SKM-1 treated with dmso at 0.1 percent for 144 hours (cell line): ENCODE measurements around the gene DRGX.

ENCODE experiments used
- DNase-seq: peaks from one replicate; lab custom pipeline; 2025; ENCODE audit not compliant: unreplicated experiment; lab: John Stamatoyannopoulos, UW

The DRGX gene

DNA sequence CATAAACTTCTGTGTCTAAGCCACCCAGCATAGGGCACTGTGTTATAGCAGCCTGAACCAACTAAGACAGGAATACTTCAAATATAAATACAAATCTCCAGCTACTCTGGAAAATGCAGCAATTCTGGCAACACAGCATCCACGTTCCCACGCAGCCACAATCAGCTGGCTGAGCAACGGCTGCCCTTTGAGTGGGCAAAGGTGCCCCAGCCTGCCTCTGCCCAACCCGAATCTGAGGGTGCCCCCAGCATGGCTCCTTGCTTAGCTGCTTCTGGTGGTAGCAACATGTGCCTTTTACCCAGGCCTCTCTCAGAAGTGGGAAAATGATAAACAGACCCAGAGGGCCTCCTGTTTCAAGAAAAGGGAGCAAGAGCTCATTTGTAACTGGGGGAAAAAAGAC, 12.0 kb downstream of the DRGX start:
- no peak for DNase-seq

DNA sequence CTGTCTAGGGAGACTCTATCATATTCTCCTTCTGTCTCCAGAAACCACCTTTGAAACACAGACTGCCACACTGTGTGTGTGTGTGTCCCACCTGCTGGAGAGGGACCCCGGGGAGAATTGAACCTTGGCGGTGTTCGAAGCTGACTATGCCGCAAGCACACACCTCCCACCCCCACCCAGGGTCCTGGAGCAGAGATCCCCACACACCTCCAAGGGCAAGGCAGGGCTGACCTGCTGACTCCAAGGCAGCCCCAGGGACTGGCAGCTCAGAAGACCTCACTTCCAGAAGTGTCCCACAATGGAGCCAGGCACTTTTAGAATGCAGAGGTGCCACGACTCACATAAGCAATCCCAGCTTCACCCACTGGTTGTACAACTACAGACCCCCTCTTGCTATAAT, 13.1 kb downstream of the DRGX start:
- DNase-seq: no peak

DNA sequence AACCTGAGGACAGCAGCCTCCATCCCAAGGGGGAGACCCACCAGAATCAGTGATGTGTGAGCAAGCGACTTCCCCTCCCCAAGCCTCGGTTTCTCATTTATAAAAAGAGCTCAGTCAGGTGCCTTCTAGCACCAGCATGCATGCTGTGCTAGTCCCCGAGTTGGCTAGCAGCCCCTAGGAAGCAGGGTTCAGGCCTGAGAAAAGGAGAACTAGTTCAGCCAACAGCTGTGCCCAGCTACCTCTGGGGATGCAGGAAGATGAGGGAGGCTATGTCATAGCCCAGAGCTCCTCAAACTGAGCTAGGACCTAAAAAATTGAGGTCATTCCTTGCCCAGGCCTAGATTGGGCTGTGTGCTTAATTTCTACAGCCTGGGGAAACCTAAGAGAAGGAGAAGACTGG, 13.7 kb downstream of the DRGX start:
- no peak for DNase-seq

DNA sequence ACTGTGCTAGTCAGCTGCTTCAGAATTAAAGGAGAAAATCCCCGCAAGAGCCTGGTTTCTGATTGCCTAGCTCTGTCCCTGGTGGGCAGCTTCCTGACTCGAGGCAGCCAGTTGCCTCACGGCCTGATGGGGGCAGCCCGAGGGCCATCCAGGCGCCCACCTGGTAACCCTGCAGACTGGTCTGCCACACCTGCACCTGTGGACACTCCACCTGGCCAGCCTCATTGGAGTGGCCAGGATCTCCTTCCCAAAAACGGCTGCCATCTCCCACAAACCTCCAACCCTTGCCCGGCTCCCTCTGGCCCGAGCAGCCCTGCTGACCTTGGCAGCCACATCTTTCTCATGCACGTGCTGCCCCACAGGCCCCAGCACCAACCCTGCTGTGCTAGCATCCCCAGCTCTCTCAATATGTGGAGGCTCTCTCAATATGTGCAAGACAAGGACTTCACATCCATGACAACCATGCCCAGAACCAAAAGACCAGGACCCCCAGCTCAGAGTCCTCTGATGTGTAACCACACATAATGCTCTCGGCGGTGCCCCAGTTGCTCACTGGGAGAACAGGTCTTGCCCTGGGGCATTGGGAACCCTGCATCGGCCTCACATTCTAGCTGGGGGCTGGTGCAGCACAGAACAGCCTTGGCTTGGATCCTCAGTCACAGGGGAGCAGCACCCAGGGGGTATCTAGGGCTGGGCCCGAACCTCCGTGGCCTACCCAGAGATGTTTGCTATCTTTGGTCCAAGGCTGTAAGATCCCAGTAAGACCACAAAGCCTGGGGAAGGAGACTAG, 14.6 kb downstream of the DRGX start:
- DNase-seq: no peak

DNA sequence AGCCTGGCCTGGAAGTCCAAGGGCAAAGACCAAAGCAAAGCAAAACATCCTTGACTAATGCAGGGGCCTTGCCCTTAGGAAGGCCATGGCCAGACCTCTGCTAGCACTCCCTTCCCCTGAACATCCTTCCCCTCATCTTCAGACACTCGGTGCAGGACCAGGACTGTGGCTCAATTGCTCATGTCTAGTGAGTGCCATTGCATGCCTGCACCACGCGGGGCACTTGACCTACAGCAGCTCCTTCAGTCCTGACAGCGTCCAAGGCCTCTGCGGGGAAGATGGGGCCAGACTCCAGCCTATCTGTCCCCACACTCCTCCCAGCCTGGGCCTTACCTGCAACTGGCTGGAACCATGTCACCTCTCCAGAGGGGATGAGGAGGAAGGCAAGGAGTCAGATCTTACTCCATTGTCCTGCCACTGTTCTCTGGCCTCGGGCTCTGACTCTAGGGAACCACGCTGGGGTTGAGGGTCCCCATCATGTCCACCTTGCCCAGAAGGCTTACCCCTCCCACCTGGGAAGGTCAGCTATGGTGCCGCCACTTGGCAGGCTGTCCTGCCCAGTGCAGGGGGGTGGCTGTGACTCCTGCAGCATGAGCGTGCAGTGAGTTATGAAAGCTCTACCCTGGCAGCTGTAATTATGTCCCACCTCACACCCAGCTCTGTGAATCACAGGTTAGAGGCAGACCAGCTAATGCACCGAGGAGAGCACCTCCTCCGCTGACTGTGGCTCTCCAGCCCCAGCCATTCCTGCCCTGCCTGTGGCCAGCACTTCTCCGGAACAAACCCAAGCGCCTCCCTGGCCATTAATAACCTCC, 16.1 kb downstream of the DRGX start:
- no peak for DNase-seq

DNA sequence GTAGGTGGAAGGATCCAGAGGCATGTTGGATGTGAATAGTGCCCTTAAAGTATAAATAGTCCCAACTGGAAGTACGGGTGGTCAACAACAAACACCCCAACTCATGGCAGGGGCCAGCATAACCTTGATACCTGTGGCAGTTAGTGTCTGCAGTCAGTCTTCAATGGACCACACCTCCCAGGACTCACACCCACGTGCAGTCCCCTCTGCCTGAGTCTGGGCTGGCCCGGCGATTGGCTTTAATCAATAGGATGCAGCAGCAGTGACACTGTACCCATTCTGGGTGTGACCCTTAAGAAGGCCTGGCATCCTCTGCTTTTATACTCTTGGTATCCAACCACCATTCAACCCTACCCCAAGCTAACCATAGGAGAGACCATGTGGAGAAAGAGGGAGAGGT, 18.6 kb downstream of the DRGX start:
- DNase-seq: no peak

DNA sequence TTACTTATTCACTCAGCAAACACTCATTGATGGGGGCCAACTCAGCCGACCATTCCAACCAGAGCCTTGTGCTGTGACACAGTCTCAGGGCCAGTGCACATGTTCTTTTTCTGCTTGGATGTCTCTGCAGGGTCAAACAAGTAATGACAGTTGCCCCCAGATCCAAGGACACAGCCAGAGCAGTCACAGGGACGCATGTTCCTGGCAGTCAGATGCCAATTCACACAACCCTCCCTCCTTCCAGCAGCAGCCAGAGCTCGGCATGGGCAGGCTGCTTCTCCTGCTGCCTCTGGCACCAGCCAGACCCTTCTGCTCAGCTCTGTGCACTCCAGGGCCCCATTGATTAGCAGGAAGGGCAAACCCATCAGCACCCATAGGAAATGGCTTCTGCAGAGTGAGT, 20.3 kb downstream of the DRGX start:
- no peak for DNase-seq

DNA sequence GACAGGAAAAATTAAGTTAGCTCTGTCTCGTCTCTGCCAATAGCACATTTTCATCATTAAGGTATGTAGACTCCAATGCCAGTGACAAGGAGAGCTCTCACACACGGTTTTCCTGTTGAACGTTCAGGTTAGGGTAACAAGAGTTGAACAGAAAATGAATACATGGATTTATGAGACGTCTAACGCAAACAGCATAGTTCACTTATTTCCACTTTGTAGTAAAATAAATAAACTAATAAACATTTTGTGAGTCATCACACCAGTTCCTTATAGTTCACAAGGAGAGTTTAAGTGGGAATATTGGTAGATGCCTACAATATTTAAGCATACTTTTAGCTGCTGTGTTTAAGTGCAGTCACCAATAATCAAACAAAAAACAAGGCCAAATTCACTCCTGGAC, 21.1 kb downstream of the DRGX start:
- no peak for DNase-seq

DNA sequence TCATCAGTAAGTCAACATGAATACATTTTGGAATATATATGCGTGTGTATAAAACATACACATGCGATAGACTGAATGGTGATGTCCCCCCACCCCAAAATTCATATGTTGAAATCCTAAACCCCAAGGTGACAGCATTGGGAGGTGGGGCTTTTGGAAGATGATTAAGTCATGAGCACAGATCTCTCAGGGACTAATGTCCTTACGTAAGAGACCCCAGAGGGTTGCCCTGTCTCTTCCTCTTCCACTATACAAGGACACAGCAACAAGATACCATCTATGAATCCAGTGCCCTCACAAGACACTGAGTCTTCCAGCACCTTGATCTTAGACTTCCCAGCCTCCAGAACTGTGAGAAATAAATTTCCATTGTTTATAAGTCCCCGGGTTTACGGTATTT, 22.5 kb downstream of the DRGX start:
- no peak for DNase-seq

DNA sequence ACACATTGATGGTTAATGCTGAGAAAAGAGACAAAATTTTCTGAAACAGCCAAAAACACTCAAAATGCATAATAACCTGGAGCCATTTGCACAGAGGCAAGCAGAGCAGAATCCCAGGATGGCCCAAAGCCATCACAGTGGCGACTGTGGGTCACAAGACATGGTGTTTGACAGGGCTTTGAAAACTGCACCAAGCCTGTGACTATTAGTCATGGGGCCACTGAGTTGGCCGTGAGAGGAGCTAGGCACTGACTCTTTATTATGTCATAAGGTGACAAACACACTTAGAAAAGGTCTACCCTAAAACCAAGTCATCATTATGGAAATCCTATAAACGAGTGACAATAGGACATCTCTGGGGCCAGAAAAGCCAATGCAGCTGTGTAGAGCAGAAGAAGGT, 23.9 kb downstream of the DRGX start:
- no peak for DNase-seq

DNA sequence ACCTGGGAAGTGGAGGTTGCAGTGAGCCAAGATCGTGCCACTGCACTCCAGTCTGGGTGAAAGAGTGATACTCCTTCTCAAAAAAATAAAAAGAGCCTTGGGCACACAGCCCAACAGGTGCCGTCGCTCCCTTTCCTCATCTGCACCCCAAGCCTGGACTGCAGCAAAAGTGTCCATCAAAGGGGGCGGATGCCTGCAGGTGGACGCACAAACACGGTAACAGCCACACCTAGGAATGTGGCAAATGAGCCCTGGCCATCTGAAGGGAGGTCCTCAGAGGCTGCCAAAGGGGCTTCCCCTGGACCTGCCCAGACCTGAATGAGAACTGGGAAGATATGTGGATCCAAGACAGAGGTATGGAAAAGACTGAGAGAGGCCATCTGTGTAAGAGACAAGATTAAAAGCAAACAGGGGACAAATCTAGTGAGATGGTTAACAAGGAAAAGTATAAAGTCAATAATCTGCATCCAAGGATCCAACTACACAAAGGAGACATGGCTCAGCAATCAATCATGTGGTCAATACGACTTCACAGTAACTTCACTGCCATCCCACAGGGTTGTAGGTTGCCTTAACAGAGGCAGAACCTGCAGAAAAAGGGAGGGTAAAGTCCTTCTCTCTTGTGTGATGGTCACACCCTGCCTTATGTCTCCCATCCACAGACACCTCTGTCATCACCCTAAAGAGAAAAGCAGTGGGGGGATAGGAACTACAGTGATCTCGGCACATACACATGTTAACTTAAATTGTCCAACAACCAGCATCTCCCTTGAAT, 25.4 kb downstream of the DRGX start:
- no peak for DNase-seq

DNA sequence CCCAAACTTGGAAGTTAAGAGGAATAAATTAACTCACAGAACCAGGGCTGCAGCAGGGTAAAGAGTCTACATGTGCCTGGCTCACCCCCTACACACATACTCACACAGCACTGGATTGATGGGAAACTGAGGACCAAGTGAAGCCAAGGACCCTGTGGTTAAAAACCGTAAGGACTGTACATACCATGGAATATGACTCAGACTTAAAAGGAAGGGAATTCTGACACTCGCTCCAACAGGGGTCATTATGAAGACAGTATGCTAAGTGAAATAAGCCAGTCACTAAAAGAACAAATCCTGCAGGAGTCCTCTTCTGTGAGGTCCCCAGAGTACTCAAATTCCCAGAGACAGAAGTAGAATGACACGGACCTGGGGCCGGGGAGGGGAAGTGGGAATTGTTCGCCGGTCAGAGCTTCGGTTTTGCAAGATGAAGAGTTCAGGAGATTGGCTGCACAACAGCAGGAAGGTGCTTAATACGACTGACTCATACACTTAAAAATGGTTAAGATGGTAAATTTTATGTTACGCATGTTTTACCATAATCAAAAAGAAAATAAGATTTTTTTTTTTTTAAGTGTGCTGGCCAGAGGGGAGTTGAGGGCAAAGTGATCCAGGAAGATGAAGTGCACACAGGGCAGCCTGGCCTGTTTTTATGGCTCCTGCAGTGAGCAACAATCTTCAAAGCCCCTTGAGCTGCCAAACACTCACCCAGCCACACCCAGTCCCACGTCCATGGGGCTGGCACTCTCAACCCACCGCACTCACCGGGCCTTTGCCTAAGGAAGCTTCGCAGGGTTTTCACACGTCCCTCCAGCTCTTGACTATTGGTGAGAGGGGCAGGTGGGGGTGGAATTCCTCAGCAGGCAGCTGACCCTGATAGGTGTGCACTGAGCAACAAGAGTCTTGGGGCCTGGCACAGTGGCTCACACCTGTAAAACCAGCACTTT, 26.4 kb downstream of the DRGX start:
- DNase-seq: no peak

DNA sequence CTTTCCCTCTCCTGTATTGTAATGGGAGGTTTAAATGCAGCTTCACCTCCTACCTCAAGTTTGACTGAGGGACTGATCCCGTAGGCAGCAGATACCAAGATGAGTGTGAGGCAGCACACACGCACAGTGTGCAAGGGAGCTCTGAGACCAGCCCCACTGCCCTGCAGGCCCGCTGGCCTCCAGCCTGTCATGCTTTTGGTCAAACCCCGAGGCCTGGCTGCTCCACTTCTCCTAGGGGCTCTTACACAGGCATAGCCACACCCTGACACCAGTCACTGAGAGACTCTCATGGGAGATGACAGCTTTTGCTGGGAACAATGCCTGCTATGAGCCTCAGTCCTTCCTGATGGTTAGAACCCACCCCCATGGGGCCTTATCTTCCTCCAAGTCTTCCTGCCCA, 27.6 kb downstream of the DRGX start:
- no peak for DNase-seq

DNA sequence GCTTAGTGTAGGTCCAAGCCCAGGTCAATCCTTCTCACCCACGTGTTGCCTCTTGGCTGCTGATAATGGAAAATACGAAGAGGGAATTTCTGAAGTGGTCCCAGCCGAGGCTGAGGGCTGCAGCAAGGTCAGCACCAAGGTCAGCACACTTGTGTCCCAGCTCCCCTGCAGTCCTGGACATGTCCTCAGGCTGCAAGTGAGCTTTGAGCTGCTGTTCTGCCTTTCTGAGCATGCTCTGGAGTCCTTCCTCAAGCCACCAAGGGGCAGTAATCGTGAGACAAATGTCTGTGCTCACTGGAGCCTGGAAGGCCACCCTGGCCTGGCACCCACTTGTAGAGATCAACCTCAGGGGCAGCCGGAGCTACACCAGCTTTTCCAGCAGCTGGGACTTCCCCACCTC, 28.3 kb downstream of the DRGX start:
- DNase-seq: no peak

DNA sequence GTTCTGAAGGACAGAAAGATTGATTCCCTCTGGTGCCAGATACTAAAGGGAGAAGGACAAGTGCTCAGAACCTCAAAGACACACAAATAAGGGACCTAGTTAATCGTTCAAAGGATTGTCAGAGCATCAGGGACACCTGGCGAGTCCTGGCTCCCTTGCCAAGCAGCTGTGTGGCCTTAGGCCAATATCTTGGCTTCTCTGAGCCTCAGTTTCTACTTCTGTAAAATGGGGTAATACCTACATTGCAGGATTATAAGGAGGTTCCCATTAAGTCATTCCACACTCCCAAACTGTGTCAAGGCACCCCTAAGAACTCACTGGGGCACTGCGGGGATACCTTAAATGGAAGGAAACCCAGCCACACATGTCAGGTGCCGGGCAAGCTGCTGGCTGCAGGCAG, 29.4 kb downstream of the DRGX start:
- no peak for DNase-seq

DNA sequence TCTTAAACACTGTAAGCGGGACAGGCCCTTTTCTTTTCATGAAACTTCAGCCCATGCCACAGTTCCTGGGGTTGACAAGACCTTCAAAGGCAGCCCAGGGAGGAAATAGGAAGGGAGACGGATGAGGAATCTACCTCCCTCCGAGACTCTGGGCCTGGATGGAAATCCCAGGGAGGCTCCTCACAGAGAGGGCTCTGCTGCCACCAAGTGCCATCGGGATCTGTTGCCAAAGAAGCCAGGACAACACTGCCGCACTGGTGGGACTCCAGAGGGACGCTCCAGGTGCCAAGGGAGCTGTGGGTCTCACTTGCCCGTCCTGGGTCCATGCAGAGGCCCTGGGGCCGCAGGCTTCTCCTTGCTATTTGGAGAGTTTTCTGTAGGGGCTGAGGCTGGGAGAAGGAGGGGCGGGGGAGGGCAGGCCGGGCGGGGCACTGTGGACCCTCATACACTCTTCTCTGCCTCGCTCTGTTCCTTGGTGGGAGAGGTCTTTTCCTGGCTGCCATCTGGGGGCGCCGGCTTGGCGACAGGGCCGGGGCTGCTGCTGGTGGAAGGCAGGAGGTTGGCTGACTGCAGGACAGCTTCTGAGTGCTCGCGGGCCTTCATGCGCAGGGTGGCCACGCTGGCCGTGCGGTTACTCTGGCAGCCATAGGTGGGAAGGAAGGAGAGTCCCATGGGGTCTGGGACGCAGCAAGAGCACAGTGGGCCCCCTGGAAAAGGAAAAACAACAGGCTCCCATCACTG, 30.0 kb downstream of the DRGX start:
- DNase-seq: no peak

DNA sequence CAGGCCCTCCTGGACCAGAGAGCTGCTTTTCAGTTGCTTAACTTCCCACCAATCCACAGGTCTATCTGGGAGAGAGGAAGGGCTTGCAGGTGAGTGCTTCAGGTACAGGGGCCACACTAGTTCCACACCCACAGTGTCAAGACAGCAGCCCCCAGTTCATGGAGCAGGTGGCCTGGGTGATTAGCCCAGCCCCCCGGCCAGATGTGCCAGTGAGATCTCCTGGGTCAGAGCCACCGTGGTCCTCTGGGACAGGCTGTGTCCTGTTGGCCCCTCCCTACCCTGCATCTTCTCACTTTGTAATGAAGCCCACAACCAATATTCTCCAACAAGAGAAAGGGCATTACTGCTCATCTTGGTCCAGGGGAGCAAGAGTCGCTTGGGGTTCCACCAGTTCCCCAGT, 30.6 kb downstream of the DRGX start:
- DNase-seq: no peak

DNA sequence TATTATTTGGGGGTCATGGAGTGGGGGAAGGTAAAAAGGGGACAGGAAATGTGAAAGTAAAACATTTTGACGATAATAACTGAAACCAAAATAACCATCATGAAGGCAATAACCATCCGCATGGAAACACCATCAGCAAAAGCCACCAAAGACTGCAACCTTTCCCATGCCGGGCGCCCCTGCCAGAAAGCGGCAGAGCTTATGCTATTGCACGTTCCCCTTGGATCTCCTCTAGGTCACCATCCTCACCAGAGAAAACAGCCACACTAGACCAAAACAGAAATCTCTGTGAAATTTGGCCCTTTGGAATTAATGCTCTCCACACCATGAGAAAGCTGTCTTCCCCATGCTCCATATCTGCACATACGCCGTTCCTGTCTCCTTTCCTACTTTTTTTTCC, 31.1 kb downstream of the DRGX start:
- no peak for DNase-seq

DNA sequence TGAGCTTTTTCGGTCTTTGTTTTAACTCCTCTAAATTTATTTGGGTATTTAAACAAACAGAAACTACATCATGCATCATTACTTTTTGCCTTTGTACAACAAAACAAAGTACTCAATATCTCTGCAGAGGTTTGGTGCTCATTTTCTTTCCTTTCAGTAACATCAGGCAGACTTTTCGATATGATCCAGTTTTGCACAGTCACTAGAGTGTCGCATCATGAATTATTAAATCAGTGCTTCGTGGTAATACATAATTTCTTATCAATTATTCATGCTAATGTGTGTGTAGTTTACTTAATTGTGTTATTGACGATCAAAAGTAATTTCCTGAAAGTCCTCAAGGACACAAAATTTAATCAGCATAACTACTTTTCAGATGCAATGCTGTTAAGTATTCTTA, 31.8 kb downstream of the DRGX start:
- DNase-seq: no peak
